Mucosa of descending colon (tissue), 3 donors: Measurements from ENCODE around the gene DPP7. TPM values are rescaled to one million over a fixed set of nuclear protein-coding genes. Genes with fewer than 3 reads are reported as not detected.

Experiments
- ATAC-seq: fragments of 200-7000 bp; cut with Tn5 transposase; one replicate; pipeline ENCODE4 v1.9.1; 2020; ENCODE audit warnings: mild to moderate bottlenecking, moderate library complexity
- DNase-seq, 3 donors: peaks; one replicate each; pipeline ENCODE4 v3.0.0-alpha.2; 2020
- H3K36me3 ChIP-seq: fragments of 200-600 bp; one replicate; pipeline ENCODE4 v1.8.0; 2021; ENCODE audit warnings: low read depth, mild to moderate bottlenecking
- H3K4me1 ChIP-seq: fragments of 200-600 bp; one replicate; pipeline ENCODE4 v1.8.0; 2021; ENCODE audit warnings: low read depth, mild to moderate bottlenecking
- H3K4me3 ChIP-seq: fragments of 200-600 bp; one replicate; pipeline ENCODE4 v1.8.0; 2021; ENCODE audit warnings: mild to moderate bottlenecking
- H3K9me3 ChIP-seq: fragments of 200-600 bp; one replicate; pipeline ENCODE4 v1.8.0; 2021; ENCODE audit warnings: mild to moderate bottlenecking
- intact Hi-C, 2 donors: fragments of 100-400 bp; cut with DNase I in 1 of 2; cut with micrococcal nuclease in 1 of 2; formaldehyde crosslinking; loops; one replicate each; pipeline versions ENCODE4 v1.11.0 to v1.11.1; 2022; cut with DNase I, micrococcal nuclease
- total RNA-seq, 3 donors: library from RNA; stranded (reverse); fragmentation: NEBNext Ultra II Directional in 2 of 3; extraction: Animal tissue kit (Norgen Biotek cat#: 25700) in 2 of 3; gene quantifications; one replicate each; pipeline versions ENCODE4 v1.2.1 to v1.2.4, GENCODE V29; 2021 to 2023
- TF ChIP-seq, protein P1 (sequence below): fragments of 200-600 bp; IDR thresholded peaks from one replicate; pipeline ENCODE4 v1.8.0; 2022; ENCODE audit warnings: antibody characterized with exemption, mild to moderate bottlenecking
- donor health status: DM: no; HTN: no; CAD: no; lungs with moderate emphysema.
- donor health status: DM: no; HTN: no; CAD: no.
- donor health status: DM: no; HTN: yes; CAD: no.

Gene DPP7
- total RNA-seq, 3 donors from 2014 or later = 47.0 to 114 (median 51.5) TPM

DNA sequence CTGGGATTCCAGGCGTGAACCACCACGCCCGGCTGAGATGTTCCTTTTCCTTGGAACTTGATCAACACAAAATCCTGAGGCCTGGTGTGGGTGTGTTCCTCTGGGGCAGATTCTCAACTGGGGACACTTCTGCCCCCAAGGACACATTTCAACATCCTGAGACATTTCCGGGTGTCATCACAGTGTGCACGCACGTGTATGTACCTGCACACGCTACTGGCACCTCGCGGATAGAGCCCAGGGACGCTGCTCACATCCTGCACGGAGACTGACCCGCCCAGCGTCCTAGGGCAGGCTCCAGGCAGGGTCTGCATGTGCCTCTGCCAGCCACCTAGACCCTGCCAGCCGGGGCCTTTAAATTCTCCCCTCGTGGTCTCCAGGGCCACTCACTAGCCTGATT, 52.1 kb downstream of the DPP7 start:
- peaks cover 9% of the 10 kb centered on the region for H3K4me1 ChIP-seq
- intact Hi-C loops = no loop called here
- no peak overlapping the region for H3K4me3 ChIP-seq
- TF ChIP-seq, protein P1, sequence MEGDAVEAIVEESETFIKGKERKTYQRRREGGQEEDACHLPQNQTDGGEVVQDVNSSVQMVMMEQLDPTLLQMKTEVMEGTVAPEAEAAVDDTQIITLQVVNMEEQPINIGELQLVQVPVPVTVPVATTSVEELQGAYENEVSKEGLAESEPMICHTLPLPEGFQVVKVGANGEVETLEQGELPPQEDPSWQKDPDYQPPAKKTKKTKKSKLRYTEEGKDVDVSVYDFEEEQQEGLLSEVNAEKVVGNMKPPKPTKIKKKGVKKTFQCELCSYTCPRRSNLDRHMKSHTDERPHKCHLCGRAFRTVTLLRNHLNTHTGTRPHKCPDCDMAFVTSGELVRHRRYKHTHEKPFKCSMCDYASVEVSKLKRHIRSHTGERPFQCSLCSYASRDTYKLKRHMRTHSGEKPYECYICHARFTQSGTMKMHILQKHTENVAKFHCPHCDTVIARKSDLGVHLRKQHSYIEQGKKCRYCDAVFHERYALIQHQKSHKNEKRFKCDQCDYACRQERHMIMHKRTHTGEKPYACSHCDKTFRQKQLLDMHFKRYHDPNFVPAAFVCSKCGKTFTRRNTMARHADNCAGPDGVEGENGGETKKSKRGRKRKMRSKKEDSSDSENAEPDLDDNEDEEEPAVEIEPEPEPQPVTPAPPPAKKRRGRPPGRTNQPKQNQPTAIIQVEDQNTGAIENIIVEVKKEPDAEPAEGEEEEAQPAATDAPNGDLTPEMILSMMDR = no peak
- H3K9me3 ChIP-seq = no peaks in the 10 kb centered on the region
- DNase-seq (no peak), ATAC-seq (no peak)
- H3K36me3 ChIP-seq = no peaks in the 10 kb centered on the region

Other genes starting within 250 kb of the DPP7 start
- gene EDF1, start 248.4 kb downstream of the DPP7 start, total RNA-seq = 100 to 1,000 TPM; 311 to 445 (median 397) TPM
- gene TRAF2, start 228.2 kb downstream of the DPP7 start, total RNA-seq = 10 to 100 TPM; 19.6 to 28.2 (median 21.1) TPM
- gene FBXW5, start 170.0 kb downstream of the DPP7 start, total RNA-seq = 100 to 1,000 TPM; 127 to 197 (median 142) TPM
- 10 to 100 TPM in 2 of 3 donors, 1 to 10 TPM in 1; 3.2 to 15.4 (median 10.4) TPM for gene C8G, start 169.5 kb downstream of the DPP7 start, total RNA-seq
- gene LCN12, start 162.5 kb downstream of the DPP7 start, total RNA-seq = 10 to 100 TPM in 1 of 3 donors, 1 to 10 TPM in 2; 6.8 to 10.7 (median 7.6) TPM
- gene PTGDS, start 137.2 kb downstream of the DPP7 start, total RNA-seq = 10 to 100 TPM in 2 of 3 donors, 1 to 10 TPM in 1; 2.5 to 45.4 (median 16.1) TPM
- gene LCNL1, start 131.7 kb downstream of the DPP7 start, total RNA-seq = under 1 TPM in 2 of 3 donors, not detected in 1; 0.17 to 0.76 TPM
- gene PAXX, start 122.3 kb downstream of the DPP7 start, total RNA-seq = 10 to 100 TPM; 32.0 to 39.9 (median 34.1) TPM
- gene CLIC3, start 118.2 kb downstream of the DPP7 start, total RNA-seq = 1 to 10 TPM in 1 of 3 donors, under 1 TPM in 2; 0.82 to 1.9 (median 0.99) TPM
- 10 to 100 TPM; 20.1 to 77.2 (median 48.0) TPM for gene ABCA2, start 86.5 kb downstream of the DPP7 start, total RNA-seq
- gene FUT7, start 82.6 kb downstream of the DPP7 start, total RNA-seq = under 1 TPM in 2 of 3 donors, not detected in 1; 0.14 to 0.27 TPM
- gene NPDC1, start 68.6 kb downstream of the DPP7 start, total RNA-seq = 100 to 1,000 TPM in 1 of 3 donors, 10 to 100 TPM in 2; 78.6 to 177 (median 83.0) TPM
- 10 to 100 TPM in 2 of 3 donors, 1 to 10 TPM in 1; 7.7 to 26.8 (median 10.7) TPM for gene ENTPD2, start 60.7 kb downstream of the DPP7 start, total RNA-seq
- 10 to 100 TPM in 1 of 3 donors, 1 to 10 TPM in 2; 2.7 to 11.2 (median 6.0) TPM for gene SAPCD2, start 44.2 kb downstream of the DPP7 start, total RNA-seq
- 10 to 100 TPM; 10.5 to 13.6 (median 12.8) TPM for gene UAP1L1, start 37.2 kb downstream of the DPP7 start, total RNA-seq
- gene MAN1B1, start 27.7 kb downstream of the DPP7 start, total RNA-seq = 10 to 100 TPM; 36.1 to 55.4 (median 52.7) TPM
- gene GRIN1, start 24.4 kb upstream of the DPP7 start, total RNA-seq = 1 to 10 TPM in 1 of 3 donors, under 1 TPM in 1, not detected in 1; 0.36 to 2.6 TPM
- 10 to 100 TPM; 18.7 to 63.0 (median 58.9) TPM for gene LRRC26, start 55.3 kb upstream of the DPP7 start, total RNA-seq
- 1 to 10 TPM in 1 of 3 donors, not detected in 2; 1.0 TPM for gene TMEM210, start 57.3 kb upstream of the DPP7 start, total RNA-seq
- 10 to 100 TPM; 60.8 to 65.9 (median 61.7) TPM for gene ANAPC2, start 73.8 kb upstream of the DPP7 start, total RNA-seq
- 10 to 100 TPM; 56.7 to 71.1 (median 64.0) TPM for gene SSNA1, start 73.9 kb upstream of the DPP7 start, total RNA-seq
- gene TPRN, start 86.0 kb upstream of the DPP7 start, total RNA-seq = 100 to 1,000 TPM in 2 of 3 donors, 10 to 100 TPM in 1; 73.8 to 170 (median 122) TPM
- gene TMEM203, start 90.9 kb upstream of the DPP7 start, total RNA-seq = 10 to 100 TPM; 30.6 to 40.4 (median 40.0) TPM
- 10 to 100 TPM; 15.9 to 19.7 (median 19.0) TPM for gene NDOR1, start 91.0 kb upstream of the DPP7 start, total RNA-seq
- gene RNF208, start 107.5 kb upstream of the DPP7 start, total RNA-seq = 1 to 10 TPM; 5.3 to 7.1 (median 5.8) TPM
- gene CYSRT1, start 110.4 kb upstream of the DPP7 start, total RNA-seq = not detected
- not detected for gene RNF224, start 112.8 kb upstream of the DPP7 start, total RNA-seq
- not detected for gene SLC34A3, start 116.2 kb upstream of the DPP7 start, total RNA-seq
- 100 to 1,000 TPM; 286 to 379 (median 332) TPM for gene TUBB4B, start 126.6 kb upstream of the DPP7 start, total RNA-seq
- not detected for gene STPG3, start 136.6 kb upstream of the DPP7 start, total RNA-seq
- 10 to 100 TPM; 52.9 to 66.2 (median 60.5) TPM for gene NELFB, start 140.6 kb upstream of the DPP7 start, total RNA-seq
- 10 to 100 TPM; 23.3 to 48.6 (median 45.3) TPM for gene TOR4A, start 163.0 kb upstream of the DPP7 start, total RNA-seq
- gene NRARP, start 187.5 kb upstream of the DPP7 start, total RNA-seq = 100 to 1,000 TPM in 2 of 3 donors, 10 to 100 TPM in 1; 61.4 to 171 (median 146) TPM